Nephron progenitor cell (in vitro differentiated cells): ENCODE data around the gene NF1.

Experiments used
- DNase-seq: peaks from one replicate; pipeline ENCODE4 v3.0.0; 2021
- H3K27ac Mint-ChIP-seq: 2 replicates; pipeline ENCODE4 v1.8.0; 2021; ENCODE audit warnings: mild to moderate bottlenecking, moderate library complexity, mixed read lengths
- H3K27me3 Mint-ChIP-seq: 2 replicates; pipeline ENCODE4 v1.8.0; 2021; ENCODE audit warnings: mild to moderate bottlenecking, low read depth, mixed read lengths; ENCODE audit not compliant: poor library complexity
- H3K36me3 Mint-ChIP-seq: 2 replicates; pipeline ENCODE4 v1.8.0; 2021; ENCODE audit warnings: low read depth, mixed read lengths
- H3K4me1 Mint-ChIP-seq: 2 replicates; pipeline ENCODE4 v1.8.0; 2021; ENCODE audit warnings: mixed read lengths
- H3K4me3 Mint-ChIP-seq: 2 replicates; pipeline ENCODE4 v1.8.0; 2021; ENCODE audit warnings: mild to moderate bottlenecking, moderate library complexity, mixed read lengths
- H3K9me3 Mint-ChIP-seq: 2 replicates; pipeline ENCODE4 v1.8.0; 2021; ENCODE audit warnings: mild to moderate bottlenecking, moderate library complexity, mixed read lengths
- TF ChIP-seq, protein P1 (sequence below): fragments of 200-600 bp; sonication (generic); IDR thresholded peaks from 2 replicates; pipeline ENCODE4 v1.5.0; 2021; ENCODE audit warnings: antibody characterized with exemption

The NF1 gene

DNA sequence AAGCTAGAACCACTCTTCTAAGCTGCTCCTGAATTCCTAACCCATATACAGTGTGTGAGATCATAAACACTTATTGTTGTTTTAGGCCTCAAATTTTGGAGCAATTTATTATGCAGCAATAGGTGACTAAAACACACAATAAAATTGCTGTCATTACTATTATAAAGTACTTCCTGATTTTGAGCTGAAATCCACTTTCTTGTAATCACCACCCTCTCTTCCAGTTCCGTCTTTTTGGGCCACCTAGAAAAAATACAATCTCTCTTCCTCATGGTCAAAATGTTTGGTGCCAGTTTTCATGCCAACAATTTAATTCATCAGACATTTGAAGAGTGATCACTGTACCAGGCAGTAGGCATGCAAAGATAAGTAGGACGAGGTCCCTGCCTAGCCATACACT, 43.3 kb upstream of the NF1 start:
- H3K27ac Mint-ChIP-seq: no peak overlapping the region
- no peaks in the 10 kb centered on the region for H3K9me3 Mint-ChIP-seq
- TF ChIP-seq, protein P1, sequence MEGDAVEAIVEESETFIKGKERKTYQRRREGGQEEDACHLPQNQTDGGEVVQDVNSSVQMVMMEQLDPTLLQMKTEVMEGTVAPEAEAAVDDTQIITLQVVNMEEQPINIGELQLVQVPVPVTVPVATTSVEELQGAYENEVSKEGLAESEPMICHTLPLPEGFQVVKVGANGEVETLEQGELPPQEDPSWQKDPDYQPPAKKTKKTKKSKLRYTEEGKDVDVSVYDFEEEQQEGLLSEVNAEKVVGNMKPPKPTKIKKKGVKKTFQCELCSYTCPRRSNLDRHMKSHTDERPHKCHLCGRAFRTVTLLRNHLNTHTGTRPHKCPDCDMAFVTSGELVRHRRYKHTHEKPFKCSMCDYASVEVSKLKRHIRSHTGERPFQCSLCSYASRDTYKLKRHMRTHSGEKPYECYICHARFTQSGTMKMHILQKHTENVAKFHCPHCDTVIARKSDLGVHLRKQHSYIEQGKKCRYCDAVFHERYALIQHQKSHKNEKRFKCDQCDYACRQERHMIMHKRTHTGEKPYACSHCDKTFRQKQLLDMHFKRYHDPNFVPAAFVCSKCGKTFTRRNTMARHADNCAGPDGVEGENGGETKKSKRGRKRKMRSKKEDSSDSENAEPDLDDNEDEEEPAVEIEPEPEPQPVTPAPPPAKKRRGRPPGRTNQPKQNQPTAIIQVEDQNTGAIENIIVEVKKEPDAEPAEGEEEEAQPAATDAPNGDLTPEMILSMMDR: no peak
- no peaks in the 10 kb centered on the region for H3K36me3 Mint-ChIP-seq
- no peaks in the 10 kb centered on the region for H3K4me1 Mint-ChIP-seq
- H3K4me3 Mint-ChIP-seq: no peak overlapping the region
- DNase-seq: no peak
- peaks cover 33% of the 10 kb centered on the region for H3K27me3 Mint-ChIP-seq

DNA sequence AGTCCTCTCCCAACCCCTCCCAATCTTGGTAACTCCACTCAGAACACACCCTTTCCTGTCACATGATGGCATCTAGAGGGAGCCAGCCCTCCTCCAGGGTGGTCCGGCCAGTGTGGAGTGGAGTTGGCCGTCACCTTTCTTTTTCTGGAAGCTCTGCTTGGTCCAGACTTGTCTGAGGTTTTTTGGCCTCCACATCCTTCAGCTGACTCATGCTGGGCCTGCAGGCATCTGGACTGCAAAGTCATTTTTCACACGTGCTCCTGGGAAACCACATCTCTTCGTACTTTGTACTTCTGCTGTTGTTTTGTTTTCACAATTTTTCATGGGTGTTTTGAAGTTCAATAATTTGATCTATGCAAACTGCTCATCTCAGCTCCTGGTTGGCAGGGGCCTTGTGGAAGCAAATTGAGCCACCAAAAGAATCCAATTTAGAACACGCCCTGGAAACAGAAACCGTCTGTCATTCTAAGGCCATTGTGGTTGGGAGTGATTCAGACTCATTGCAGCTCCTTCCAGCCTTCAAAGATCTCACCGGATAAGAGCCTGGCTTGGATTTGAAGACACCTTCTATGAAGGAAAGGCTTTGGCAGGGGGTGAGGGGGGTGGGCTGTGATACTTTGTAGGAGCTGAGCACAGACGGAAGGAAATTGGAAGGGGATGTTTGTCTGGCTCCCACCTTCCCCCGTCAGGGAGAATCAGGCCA, 42.4 kb upstream of the NF1 start:
- TF ChIP-seq, protein P1: no peak
- Mint-ChIP-seq H3K4me1 (no peaks in the 10 kb centered on the region), H3K27me3 (peaks cover 32% of the 10 kb centered on the region), H3K27ac (no peak overlapping the region), H3K4me3 (no peak overlapping the region), H3K9me3 (no peaks in the 10 kb centered on the region), H3K36me3 (no peaks in the 10 kb centered on the region)
- DNase-seq: no peak

DNA sequence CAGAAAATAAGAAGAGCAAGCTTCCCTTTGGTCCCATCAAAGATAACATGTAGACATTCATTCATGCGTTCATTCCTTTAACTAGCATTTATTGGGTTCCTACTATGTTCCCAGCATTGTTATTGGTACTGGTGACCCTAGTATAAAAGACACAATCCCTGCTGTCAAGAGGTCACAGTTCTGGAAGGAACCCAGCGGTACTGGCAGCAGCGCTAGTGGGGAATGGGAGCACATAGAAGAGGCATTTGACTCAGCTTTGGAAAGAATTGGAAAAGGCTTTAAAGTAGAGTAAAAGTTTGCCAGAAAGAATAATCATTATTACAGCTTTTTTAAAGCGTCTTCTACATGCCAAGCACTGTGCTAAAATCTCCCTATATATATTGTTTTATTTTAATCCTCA, 41.7 kb upstream of the NF1 start:
- Mint-ChIP-seq H3K9me3 (no peaks in the 10 kb centered on the region), H3K4me1 (no peaks in the 10 kb centered on the region), H3K27me3 (peaks cover 32% of the 10 kb centered on the region), H3K4me3 (no peak overlapping the region), H3K27ac (no peak overlapping the region), H3K36me3 (no peaks in the 10 kb centered on the region)
- DNase-seq: no peak
- TF ChIP-seq, protein P1: no peak

DNA sequence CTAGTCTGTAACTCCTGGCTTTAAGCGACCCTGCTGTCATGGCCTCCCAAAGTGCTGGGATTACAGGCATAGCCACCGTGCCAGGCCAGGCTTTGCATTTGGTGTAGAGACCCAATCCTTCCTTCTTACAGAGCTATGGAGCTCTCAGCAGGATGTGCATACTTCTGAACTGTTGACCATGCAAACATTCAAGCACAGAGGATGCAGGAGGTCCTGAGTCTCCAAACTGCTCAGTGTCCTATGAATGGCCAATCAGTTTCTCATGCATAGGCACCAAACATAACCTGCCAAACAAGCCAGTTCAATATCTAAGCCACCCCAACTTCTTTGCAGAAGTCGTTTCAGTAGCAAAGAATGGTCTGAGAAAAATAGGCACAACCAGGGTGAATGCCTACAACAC, 40.0 kb upstream of the NF1 start:
- H3K9me3 Mint-ChIP-seq: no peaks in the 10 kb centered on the region
- no peaks in the 10 kb centered on the region for H3K36me3 Mint-ChIP-seq
- H3K4me3 Mint-ChIP-seq: no peak overlapping the region
- TF ChIP-seq, protein P1: no peak
- DNase-seq: no peak
- no peaks in the 10 kb centered on the region for H3K4me1 Mint-ChIP-seq
- H3K27ac Mint-ChIP-seq: no peak overlapping the region
- peaks cover 20% of the 10 kb centered on the region for H3K27me3 Mint-ChIP-seq

DNA sequence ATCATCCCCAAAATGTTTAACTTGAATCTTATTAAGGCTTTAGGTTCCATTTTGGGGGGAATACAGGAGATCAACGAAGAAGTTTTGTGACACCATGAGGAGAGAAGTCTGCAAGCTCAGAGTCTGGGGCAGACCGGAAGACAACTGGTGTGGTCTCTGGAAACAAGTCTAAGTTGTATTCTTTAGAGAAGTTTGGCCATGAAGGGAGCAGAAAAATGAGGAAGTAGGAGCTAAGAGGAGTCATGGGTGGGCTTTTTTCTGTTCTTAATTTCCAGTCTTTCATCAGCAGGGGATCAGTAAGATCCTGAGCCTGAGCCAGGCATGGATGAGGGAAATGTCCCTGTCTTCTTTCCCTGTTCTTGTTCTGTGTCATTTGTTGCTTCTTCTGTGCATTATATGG, 35.8 kb upstream of the NF1 start:
- Mint-ChIP-seq H3K27me3 (peaks cover 6% of the 10 kb centered on the region), H3K36me3 (no peaks in the 10 kb centered on the region), H3K4me1 (no peaks in the 10 kb centered on the region), H3K9me3 (no peaks in the 10 kb centered on the region), H3K4me3 (no peak overlapping the region), H3K27ac (no peak overlapping the region)
- no peak for DNase-seq
- TF ChIP-seq, protein P1: no peak
